Activated CD4-positive, alpha-beta T cell treated with anti-CD3 and anti-CD28 coated beads for 48 hours (primary cell): ENCODE results near the gene OXCT2.
"Not testable (repeated sequence)": the region's sequence is repeated elsewhere in the genome, so short reads cannot be mapped to it uniquely, and the experiment has no call there.

Source experiments
- DNase-seq: peaks from one replicate; pipeline ENCODE4 v3.0.0-alpha.2; 2020

OXCT2 gene

DNA sequence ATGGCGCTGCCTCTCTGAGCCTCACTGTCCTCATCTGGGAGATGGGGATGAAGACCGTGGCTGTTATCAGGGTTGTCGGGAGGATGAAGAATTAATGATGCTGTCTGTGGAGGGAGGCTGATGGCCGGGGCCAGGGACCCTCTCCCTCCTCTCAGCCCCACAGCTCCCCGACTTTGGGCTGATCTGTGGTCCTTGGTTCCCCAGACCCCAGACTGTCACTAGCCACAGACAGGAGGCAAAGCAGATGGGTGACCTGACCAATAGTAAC, 15.9 kb upstream of the OXCT2 start:
- DNase-seq = not testable (repeated sequence)

DNA sequence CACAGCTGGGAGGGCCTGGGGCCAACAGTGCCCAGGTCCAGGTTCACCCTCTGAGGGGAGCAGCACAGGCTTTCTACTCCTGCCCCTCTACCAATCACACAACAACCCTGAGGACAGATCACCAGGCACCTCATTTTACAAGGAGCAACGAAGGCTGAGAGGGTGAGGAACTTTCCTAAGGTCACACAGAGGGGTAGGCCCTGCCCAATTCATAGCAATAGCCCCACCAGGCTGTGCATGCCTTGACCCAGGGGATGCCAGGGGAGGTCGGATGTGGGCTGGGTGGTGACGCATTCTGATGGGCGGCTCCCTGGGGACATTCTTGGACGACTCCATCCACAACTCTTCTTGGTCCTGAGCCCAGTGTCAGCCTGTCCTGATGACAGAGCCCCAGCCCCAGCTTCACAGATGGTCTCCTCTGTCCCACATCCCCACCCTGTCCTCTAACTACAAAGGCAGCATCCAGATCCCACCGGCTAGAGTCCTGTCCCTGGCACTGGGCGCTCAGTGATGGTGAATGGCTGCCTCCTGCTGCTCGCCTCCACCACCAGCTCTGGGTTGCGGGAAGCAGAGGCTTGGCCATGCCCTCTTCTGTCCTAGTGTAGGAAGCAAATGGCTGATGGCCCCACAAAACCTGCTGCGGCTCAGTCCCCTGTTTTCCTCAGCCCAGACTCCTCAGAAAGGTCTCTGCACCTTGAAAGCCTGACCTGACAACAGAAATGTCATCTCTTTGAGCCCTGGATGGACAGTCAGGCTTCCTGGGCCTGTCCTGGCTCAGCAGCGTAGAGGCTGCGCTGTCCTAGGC, 15.4 kb upstream of the OXCT2 start:
- not testable (repeated sequence) for DNase-seq

DNA sequence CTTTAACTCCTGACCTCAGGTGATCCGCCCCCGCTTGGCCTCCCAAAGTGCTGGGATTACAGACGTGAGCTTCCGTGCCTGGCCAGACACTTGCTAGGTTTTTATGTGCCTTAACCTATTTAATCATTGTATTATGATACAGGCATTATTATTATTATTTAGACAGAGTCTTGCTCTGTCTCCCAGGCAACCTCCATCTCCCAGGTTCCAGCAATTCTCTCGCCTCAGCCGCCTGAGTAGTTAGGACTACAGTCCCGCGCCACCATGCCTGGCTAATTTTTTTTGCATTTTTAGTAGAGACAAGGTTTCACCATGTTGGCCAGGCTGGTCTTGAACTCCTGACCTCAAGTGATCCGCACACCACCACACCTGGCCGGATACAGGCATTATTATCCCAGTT, 11.5 kb upstream of the OXCT2 start:
- DNase-seq = not testable (repeated sequence)

GRCh38 chr1:39782103-39782502, 11.0 kb upstream of the OXCT2 start:
- DNase-seq = no peak

- no peak for DNase-seq
Observed at GRCh38 chr1:39781349-39781715, 10.2 kb upstream of the OXCT2 start.

DNA sequence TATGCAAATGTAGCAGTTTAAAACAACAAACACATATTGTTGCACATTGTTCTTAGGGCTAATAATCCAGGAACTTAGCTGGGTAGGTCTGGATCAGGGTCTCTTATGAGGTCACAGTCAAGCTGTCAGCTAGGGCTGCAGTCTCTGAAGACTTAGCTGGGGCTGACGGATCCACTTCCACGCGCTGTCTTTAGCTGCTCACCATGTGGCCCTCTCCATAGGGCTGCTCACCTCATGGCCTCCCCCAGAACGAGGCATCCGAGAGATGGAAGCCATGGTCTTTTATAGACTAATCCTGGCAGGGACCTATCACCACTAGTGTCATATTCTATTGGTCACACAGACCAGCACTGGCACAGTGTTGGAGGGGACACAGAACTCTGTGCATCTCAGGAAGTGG, 8.7 kb upstream of the OXCT2 start:
- no peak for DNase-seq

GRCh38 chr1:39779137-39779536, 8.0 kb upstream of the OXCT2 start:
- no peak for DNase-seq

DNA sequence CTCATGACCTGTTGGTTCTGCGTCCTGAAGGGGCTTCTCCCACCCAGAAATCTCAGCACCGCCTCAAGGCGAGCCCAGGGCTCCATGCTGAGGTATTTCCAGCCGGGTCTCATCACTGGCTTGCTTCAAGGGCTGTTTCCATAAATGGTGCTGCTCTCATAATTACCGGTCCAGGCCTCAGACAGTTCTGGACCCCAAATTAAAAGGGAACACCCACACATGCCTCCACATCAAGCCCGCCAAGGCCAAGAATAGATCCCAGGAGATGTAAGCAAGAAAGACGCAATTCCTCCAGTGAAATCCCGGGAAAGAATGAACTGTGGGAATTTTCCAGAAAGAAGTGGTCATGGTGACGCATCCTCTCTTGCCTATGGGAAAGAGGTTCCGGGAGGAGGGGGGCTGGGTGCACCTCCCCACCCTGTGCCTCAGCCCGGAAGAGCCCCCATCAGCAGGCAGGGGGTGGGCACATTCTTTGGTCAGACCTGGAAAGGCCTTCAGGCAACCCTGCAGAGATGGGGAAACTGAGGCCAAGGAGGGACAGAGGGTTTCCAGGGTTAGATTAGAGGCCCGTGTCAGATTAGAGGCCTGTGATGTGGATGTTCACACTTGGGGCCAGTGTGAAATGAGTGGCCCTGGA, 7.4 kb upstream of the OXCT2 start:
- DNase-seq = not testable (repeated sequence)

GRCh38 chr1:39777896-39778295, 6.7 kb upstream of the OXCT2 start:
- not testable (repeated sequence) for DNase-seq

DNA sequence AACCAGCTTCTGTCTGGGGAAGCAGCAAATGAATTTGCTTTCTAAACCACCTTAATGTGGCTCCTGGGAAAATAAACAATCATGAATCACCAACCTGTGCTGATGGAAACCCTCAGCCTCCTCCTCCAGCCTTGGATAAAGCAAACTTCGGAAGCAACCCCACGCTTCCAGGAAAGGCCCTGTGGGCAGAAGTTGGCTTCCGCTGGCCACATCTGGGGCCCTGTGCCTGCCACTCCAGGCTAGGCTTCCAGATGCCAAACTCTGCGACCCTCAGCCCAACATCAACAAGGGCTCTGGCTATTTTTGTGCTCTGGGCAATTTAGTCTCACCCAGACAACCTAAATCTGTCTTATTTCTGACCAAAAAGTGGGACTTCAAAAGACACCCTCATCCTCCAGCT, 6.2 kb upstream of the OXCT2 start:
- no peak for DNase-seq

DNA sequence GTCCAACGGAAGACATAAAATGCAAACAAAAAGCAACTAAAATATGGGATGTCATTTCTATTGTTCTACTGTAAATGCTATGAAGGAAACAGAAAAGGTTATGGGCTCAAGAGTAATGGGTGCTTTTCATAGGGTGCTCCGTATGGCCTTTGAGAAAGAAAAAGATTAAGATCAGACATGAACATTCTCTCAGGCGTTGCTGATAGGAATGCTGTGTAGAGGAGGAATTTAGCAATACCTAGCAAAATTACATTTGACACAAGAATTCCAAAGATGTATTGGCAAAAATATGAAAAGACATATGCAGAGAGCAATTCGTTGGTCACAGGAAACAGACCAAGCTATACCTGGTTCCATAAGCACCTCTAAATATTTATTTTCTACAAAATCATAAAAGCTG, 5.7 kb upstream of the OXCT2 start:
- DNase-seq = no peak

- DNase-seq = no peak
Observed at GRCh38 chr1:39776400-39776713, 5.2 kb upstream of the OXCT2 start.

GRCh38 chr1:39775676-39776399, 4.7 kb upstream of the OXCT2 start:
- DNase-seq = not testable (repeated sequence)

GRCh38 chr1:39775141-39775540, 4.0 kb upstream of the OXCT2 start:
- not testable (repeated sequence) for DNase-seq

- not testable (repeated sequence) for DNase-seq
Observed at GRCh38 chr1:39773369-39773979, 2.3 kb upstream of the OXCT2 start.

DNA sequence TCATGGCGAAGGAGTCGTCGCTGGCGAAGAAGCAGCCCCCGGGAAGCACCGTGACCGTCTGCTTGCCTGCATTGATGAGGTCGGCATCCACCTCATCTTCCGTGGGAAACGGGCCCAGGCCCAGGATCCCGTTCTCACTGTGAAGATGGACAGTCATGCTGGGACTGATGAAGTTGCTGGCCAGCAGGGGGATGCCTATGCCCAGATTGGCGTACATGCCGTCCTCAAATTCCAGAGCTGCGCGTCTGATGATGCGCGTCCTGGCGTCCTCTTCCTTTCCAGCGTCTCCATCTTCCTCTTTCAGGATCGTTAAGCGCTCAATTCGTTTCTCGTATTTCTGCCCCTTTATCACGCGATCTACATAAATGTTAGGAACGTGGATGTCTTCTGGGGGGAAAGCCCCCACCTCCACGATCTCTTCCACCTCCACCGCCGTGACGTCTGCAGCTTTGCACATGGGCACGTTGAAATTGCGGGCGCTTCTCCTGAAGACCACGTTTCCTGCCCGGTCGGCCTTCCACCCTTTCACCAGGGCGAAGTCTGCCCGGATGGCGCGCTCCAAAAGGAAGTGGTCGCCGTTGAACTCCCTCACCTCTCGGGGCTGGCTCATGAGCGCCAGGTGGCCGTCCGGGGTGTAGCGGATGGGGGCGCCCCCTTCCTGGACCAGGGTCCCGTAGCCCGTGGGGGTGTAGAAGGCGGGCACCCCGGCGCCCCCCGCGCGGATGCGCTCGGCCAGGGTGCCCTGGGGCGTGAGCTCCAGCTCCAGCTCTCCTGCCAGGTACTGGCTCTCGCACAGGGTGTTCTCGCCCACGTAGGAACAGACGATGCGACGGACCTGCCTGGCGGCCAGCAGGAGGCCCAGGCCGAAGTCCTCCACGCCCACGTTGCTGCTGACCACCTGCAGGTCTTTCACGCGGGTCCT, 787 bp downstream of the OXCT2 start:
- peak; percentile 66 for DNase-seq

- DNase-seq = not testable (repeated sequence)
Observed at GRCh38 chr1:39769502-39769901, 1.6 kb downstream of the OXCT2 start.

DNA sequence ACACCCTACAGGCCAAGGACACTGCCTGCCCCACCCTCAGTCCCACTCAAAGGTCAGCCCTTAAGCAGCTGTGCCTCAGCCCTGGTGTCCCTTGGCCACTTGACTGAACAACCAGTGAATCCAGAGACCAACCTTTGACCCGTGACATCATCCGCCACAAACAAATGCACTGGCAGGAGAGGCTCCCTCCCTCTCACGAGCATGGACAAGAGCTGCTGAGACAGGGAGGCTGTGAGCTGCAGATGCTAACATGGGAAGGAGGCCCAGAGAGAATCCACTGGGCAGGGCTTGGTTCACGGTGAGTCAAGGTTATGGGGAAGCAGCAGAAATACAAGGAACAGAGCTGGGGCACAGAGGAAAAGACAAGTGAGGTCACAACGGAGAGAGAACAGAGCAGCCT, 4.7 kb downstream of the OXCT2 start:
- not testable (repeated sequence) for DNase-seq

- not testable (repeated sequence) for DNase-seq
Observed at GRCh38 chr1:39764512-39764911, 6.6 kb downstream of the OXCT2 start.

DNA sequence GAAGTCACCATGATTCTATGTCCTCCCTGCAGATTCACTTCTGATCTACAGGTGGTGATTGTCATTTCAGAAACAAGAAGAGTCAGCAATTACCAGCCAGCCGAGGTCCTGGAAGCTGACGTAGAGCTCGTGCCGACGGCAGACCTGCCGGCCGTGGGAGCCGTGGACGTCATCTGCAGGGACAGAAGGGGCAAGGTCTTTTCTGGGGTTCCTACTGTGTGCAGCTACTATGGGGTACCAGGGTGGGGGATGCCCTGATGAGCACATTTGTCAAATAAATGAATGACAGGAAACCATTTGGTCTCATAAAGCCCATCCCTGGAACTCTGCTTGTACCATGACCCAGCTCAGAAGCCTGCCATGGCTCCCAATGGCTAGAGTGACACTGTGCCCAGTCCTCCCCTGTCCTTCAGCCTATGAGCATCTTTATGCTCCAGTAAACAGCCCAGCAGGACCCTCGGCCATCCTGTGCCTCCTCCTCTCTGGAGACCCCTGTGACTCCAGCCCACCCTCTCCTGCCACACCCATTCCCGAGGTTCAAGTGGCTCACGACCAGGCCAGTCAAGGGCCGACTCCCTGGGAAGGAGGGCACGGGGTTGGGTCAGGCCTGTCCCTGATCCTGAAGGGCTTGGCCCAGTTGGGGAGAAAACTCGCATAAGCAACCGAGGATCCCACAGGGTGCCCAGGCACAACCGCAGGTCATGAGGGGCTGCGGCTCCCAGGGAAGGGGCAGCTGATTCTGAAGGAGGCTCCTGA, 7.4 kb downstream of the OXCT2 start:
- DNase-seq = not testable (repeated sequence)

DNA sequence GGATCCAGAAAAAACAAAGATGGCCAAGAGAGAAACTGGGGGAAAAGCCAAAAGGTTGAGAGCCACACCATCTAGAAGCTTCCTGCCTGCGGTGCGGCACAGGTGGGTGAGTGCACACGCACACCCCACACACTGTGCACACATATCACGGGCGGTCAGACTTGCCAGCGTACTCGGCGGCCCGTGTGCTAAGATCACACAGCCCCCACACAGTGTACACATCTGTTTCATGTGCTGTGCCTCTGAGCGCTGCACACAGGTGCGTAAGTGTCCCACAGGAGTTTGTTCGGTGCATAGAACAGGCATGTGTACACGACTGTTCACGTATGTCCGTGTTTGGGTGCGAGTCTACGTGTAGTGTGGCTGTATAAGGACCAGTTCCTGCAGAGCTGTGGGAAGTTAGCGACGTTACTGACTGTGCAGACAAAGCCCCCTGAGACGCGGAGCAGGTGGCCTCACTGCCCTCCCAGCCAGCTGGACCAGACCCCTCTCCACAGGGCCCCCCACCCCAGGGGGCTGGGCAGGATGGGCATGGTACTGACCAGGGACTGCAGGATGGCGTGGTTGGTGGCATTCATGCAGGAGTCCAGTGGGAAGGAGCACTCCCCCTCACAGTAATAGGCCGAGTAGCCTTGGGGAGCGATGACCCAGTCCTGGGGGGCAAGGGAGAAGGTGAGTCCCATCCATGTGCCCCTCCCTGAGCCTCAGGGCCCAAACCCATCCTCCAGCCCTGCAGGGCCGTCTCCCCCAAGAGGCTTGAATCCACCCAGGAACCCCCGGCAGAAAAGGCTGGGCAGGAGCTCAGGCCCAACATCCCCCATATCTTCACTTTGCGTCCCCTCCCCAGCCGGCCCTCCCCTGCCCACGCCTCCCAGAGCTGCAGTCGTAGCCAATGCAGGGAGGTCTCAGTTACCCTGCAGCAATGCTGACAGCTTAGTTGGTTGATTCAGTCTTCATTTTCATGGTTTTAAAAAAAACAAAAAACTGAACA, 8.3 kb downstream of the OXCT2 start:
- DNase-seq = no peak
